Skeletal muscle satellite cell (primary cell): ENCODE data around the gene UBAC2.

Experiments
- H3K27me3 ChIP-seq: 2 replicates; pipeline ENCODE4 v1.7.0; 2013; ENCODE audit warnings: low read length; ENCODE audit not compliant: control insufficient read depth, insufficient read depth
- H3K36me3 ChIP-seq: 2 replicates; pipeline ENCODE4 v1.7.0; 2013; ENCODE audit warnings: mild to moderate bottlenecking, control low read depth, low read length; ENCODE audit not compliant: insufficient read depth
- H3K4me1 ChIP-seq: 2 replicates; pipeline ENCODE4 v1.7.0; 2013; ENCODE audit warnings: low read length; ENCODE audit not compliant: control insufficient read depth, insufficient read depth
- H3K4me2 ChIP-seq: 2 replicates; pipeline ENCODE4 v1.7.0; 2013; ENCODE audit warnings: mild to moderate bottlenecking, low read length
- H3K4me3 ChIP-seq: 2 replicates; pipeline ENCODE4 v1.7.0; 2013; ENCODE audit warnings: low read length
- H3K9ac ChIP-seq: 2 replicates; pipeline ENCODE4 v1.7.0; 2013; ENCODE audit warnings: mild to moderate bottlenecking, low read depth, low read length, moderate library complexity
- H3K9me3 ChIP-seq: replicated peaks from 2 replicates; pipeline ENCODE4 v1.7.0; 2013; ENCODE audit warnings: mild to moderate bottlenecking, control low read depth, low read length

UBAC2 gene

DNA sequence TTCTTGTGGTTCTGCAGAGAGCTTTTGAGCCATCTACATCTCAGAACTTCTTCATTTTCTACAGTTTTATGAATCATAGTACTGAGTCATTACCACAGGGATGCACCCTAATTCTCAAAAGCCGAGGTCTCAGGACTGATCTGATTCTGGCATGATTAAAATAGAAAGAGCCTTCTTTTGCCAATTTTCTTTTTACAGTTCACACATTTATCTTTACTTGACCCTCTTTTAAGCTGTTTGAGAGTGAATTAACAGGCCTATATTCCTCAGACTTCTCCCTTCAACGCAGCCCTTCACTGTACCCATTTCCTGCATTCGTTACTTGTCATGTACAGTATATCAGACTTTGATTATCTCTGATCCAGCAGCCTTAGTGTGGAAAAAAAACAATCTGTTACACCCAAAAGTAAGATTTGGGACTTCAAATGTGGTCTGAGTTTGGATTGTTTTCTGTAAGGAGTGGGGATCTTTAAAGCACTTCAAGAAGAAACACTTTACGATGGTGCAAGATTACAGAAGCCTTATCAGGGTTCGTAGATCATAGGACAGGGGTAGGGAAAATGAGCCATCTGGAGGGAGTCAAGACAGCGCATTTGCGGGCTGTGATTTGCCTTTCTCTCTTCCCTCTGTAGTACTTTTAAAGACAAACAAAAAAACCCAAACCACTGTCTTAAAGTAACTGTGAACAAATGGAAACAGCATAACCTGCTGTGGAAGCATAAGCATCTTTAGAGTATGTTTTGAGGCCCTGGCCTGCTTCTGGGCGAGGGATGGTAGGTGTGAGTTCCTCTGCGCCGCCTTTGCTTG, 121.8 kb downstream of the UBAC2 start:
- peaks cover 5% of the 10 kb centered on the region for H3K36me3 ChIP-seq
- no peaks in the 10 kb centered on the region for H3K9me3 ChIP-seq
- H3K4me1 ChIP-seq: peaks cover 24% of the 10 kb centered on the region
- H3K9ac ChIP-seq: peak overlapping the region; percentile 61
- H3K27me3 ChIP-seq: no peaks in the 10 kb centered on the region
- peak overlapping the region; percentile 59 for H3K4me2 ChIP-seq
- H3K4me3 ChIP-seq: no peak overlapping the region

DNA sequence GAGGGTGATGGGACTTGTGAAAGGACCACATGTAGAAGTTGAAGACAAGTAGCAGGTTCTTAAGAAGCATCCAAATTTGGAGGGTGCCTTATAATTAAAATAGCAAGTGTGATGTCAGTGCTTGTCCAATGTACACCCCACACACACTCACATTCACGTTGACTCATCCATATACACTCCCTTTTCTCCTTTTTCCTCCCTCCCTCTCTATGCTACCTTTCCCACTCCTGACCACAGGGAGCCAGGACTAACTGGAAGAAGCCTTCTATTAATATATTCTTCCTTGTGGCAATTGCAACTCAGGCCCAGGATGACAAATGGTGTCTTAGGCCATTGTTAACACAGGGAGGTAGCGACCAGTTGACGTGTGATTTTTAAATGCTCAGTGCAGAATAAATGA, 122.8 kb downstream of the UBAC2 start:
- H3K4me2 ChIP-seq: no peak overlapping the region
- peaks cover 5% of the 10 kb centered on the region for H3K36me3 ChIP-seq
- H3K4me1 ChIP-seq: peaks cover 24% of the 10 kb centered on the region
- no peaks in the 10 kb centered on the region for H3K9me3 ChIP-seq
- no peak overlapping the region for H3K9ac ChIP-seq
- H3K27me3 ChIP-seq: no peaks in the 10 kb centered on the region
- H3K4me3 ChIP-seq: no peak overlapping the region

DNA sequence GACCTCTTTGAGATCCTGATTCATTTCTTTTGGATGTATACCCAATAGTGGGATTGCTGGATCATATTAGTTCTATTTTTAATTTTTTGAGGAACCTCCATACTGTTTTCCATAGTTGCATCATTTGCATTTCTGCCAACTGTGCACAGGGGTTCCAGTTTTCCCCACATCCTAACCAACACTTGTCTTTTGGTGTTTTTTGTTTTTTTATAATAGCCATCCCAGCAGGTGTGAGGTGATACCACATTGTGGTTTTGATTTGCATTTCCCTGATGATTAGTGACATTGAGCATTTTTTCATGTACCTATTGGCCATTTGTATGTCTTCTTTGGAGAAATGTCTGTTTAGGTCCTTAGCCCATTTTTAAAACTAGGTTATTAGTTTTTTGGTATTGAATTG, 125.4 kb downstream of the UBAC2 start:
- peaks cover 17% of the 10 kb centered on the region for H3K4me1 ChIP-seq
- H3K36me3 ChIP-seq: peaks cover 6% of the 10 kb centered on the region
- no peaks in the 10 kb centered on the region for H3K27me3 ChIP-seq
- H3K4me3 ChIP-seq: no peak overlapping the region
- no peaks in the 10 kb centered on the region for H3K9me3 ChIP-seq
- H3K9ac ChIP-seq: no peak overlapping the region
- H3K4me2 ChIP-seq: no peak overlapping the region

DNA sequence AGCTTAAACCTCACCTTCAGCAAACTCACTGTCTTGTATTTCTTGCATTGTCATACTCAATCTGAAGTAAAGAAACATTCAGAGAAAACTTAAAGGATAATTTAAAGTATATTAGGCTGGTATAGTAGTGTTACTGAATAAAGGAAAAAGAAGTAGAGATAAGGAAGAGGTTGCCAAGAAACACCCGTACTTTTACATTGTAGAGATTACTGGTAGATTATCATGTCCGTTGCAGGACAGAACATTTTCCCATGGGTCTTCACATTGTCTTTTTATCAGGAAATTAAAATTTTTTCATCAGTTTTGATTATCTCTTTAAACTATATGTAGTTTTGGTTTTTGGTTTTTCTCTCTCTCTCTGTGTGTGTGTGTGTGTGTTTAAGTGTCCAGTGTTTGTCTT, 126.5 kb downstream of the UBAC2 start:
- Histone ChIP-seq H3K9me3 (no peaks in the 10 kb centered on the region), H3K4me1 (peaks cover 18% of the 10 kb centered on the region), H3K27me3 (no peaks in the 10 kb centered on the region), H3K36me3 (peaks cover 6% of the 10 kb centered on the region), H3K9ac (no peak overlapping the region), H3K4me2 (no peak overlapping the region), H3K4me3 (no peak overlapping the region)

DNA sequence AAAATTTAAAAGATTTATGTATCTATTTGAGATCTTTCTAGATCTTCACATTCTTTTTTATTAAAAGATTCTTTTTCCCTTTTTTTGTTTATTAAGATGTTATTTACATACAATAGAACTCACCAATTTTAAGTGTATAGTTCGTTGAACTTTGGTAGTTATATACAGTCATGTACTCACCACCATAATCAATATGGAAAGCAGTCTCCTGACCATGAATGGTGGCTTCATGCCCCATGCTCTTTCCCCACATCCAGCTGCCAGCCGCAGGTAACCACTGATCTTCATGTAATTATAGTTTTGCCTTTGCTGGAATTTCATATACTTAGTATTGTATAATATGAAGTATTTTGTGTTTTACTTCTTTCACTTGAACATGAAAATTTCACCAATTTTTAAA, 127.1 kb downstream of the UBAC2 start:
- Histone ChIP-seq H3K4me1 (peaks cover 19% of the 10 kb centered on the region), H3K4me2 (no peak overlapping the region), H3K9ac (no peak overlapping the region), H3K9me3 (no peaks in the 10 kb centered on the region), H3K27me3 (no peaks in the 10 kb centered on the region), H3K36me3 (peaks cover 6% of the 10 kb centered on the region), H3K4me3 (no peak overlapping the region)

DNA sequence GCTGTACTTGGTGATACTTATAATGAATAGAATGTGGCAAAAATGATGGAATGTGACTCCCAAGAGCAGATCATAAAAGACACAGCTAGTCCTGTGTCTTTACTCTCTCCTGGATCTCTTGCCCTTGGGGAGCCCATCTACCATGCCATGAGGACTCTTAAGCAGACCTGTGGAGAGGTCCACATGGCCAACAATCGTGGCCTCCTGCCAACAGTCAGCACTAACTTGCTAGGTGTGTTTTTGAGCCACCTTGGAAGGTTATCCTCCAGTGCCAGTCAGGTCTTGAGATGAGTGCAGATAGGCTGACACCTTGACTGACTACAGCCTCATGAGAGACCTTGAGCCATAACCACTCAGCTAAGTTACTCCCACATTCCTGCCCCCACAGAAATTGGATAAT, 128.8 kb downstream of the UBAC2 start:
- peaks cover 6% of the 10 kb centered on the region for H3K36me3 ChIP-seq
- H3K9me3 ChIP-seq: no peaks in the 10 kb centered on the region
- H3K27me3 ChIP-seq: no peaks in the 10 kb centered on the region
- H3K9ac ChIP-seq: no peak overlapping the region
- H3K4me1 ChIP-seq: peaks cover 16% of the 10 kb centered on the region
- no peak overlapping the region for H3K4me3 ChIP-seq
- H3K4me2 ChIP-seq: no peak overlapping the region

DNA sequence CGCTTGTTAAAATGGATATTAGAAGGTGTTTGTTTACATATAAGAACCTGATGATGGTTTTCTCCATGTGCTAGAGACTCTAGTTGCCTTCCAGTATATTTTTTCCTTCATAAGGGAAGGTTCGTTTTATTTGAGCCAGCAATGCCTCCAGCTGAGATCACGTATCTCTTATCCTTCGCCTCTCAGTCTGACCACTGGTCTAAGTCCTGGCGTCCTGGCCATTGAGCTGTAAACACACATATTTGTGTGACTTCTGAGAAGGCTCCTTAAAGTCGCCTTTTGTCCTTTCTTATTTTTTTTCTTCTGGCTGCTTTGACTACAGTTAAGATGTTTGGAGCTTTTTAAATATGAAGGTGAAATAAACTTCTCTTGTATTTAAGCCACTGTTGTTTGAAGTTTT, 130.3 kb downstream of the UBAC2 start:
- H3K4me1 ChIP-seq: peaks cover 16% of the 10 kb centered on the region
- peaks cover 6% of the 10 kb centered on the region for H3K36me3 ChIP-seq
- H3K27me3 ChIP-seq: no peaks in the 10 kb centered on the region
- no peak overlapping the region for H3K4me3 ChIP-seq
- no peaks in the 10 kb centered on the region for H3K9me3 ChIP-seq
- H3K9ac ChIP-seq: no peak overlapping the region
- H3K4me2 ChIP-seq: no peak overlapping the region

DNA sequence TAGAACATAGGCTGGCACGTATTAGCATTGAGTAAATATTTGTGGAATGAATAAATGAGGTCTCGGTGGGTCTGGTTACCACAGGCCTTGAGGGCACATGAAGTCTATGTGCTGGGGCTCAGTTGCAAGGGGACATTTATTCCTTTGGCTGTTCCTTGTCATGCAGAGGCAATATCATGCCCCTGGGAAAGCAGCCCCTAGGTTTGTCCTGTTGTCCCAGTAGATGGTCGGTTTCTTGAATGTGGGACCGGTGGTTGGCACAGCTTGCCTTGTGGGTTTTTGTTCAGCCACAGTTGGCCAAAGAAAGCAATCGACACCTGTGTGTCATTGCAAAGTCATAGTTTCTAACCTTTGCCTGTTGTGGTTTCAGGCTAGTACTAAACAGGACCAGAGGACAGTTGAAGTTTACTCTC, 131.2 kb downstream of the UBAC2 start:
- H3K27me3 ChIP-seq: no peaks in the 10 kb centered on the region
- peaks cover 6% of the 10 kb centered on the region for H3K36me3 ChIP-seq

DNA sequence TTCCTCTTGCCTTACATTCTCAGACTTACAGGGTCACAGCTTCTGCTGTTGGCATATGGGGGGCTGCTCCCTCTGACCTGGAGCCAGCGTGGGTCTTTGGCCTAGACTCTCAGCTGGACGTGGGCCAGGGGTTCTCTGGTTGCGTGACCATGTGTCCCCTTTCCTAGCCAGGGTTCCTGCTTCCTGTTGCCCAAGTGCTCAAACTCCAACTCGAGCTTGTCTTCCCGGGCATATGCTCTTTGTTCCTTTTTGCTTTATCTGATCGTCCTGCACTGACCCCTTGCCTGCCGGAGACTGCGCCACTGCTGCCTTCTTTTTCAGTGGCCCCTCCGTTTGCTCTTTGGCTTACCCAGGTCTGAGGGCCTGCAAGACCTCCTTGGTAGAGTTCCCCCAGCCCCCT, 131.8 kb downstream of the UBAC2 start:
- Histone ChIP-seq H3K9me3 (no peaks in the 10 kb centered on the region), H3K4me1 (peaks cover 16% of the 10 kb centered on the region), H3K9ac (no peak overlapping the region), H3K4me2 (peak overlapping the region; percentile 22), H3K36me3 (peaks cover 6% of the 10 kb centered on the region), H3K27me3 (no peaks in the 10 kb centered on the region), H3K4me3 (no peak overlapping the region)

More for the DNA sequence above, 131.2 kb downstream of the UBAC2 start:
- no peak overlapping the region for H3K4me3 ChIP-seq
- H3K9ac ChIP-seq: no peak overlapping the region
- peak overlapping the region; percentile 22 for H3K4me2 ChIP-seq
- H3K9me3 ChIP-seq: no peaks in the 10 kb centered on the region
- peaks cover 16% of the 10 kb centered on the region for H3K4me1 ChIP-seq

DNA sequence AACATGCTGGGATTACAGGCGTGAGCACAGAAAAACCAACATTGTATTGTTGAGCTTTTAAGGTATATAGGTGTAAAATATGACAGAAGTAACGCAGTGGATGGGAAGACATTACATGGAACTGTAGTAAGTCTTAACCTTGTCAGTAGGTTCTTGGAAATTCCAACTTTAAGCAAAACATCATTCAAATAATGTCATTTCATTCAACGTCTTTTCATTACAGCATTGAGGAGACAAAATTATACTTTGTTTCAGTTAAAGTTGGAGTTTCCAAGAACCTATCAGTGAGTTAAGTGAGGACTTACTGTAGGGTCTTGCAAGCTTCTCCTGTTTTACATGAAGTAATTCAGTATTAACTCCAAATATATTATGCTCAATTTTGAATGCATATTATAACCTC, 133.6 kb downstream of the UBAC2 start:
- Histone ChIP-seq H3K4me2 (no peak overlapping the region), H3K4me1 (peaks cover 16% of the 10 kb centered on the region), H3K36me3 (peaks cover 6% of the 10 kb centered on the region), H3K9me3 (no peaks in the 10 kb centered on the region), H3K9ac (no peak overlapping the region), H3K27me3 (no peaks in the 10 kb centered on the region), H3K4me3 (no peak overlapping the region)

DNA sequence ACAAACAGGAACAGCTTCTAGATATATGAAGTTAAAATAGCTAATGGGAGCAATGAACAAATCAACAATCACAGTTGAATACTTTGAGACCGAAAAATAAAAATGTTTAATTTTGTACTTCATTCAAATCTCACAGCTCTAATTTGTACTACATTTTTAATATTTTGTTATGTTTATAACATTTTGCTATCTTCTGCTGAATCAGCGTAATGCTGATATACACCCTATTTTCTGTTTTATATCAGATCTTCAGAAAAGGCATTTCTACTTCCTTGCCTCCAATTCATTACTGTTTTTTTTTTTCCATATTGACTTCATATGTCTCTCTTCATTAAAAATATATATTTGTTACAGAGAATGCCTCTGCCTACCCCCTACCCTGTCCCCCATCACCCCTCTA, 134.4 kb downstream of the UBAC2 start:
- Histone ChIP-seq H3K9ac (no peak overlapping the region), H3K4me3 (no peak overlapping the region)

DNA sequence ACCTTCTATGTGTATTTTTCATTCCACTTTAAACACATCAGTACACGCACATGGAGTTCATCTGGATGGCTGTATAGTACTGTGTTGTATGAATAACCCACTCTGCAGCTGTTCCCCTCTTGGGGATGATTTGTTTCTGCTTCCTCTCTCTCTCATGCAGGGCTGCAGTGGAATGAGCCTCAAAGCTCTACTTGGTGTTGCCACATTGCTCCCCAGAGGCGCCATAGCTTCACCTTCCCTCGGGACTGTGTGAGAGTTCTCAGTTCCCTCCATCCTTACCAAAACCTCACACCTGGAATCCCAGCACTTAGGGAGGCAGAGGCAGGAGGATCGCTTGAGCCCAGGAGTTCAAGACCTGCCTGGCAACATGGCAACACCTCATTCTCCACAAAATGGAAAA, 134.9 kb downstream of the UBAC2 start:
- no peak overlapping the region for H3K4me3 ChIP-seq
- H3K27me3 ChIP-seq: no peaks in the 10 kb centered on the region
- peaks cover 7% of the 10 kb centered on the region for H3K36me3 ChIP-seq
- H3K9me3 ChIP-seq: no peaks in the 10 kb centered on the region
- peaks cover 24% of the 10 kb centered on the region for H3K4me1 ChIP-seq
- H3K9ac ChIP-seq: no peak overlapping the region
- H3K4me2 ChIP-seq: no peak overlapping the region

More for the DNA sequence above, 134.4 kb downstream of the UBAC2 start:
- Histone ChIP-seq H3K27me3 (no peaks in the 10 kb centered on the region), H3K36me3 (peaks cover 3% of the 10 kb centered on the region), H3K4me1 (peaks cover 20% of the 10 kb centered on the region), H3K9me3 (no peaks in the 10 kb centered on the region), H3K4me2 (no peak overlapping the region)
